Measurements from ENCODE around the gene C3.

Gene C3

GRCh38 chr19:6734096-6734696, 13.7 kb upstream of the C3 start:
- no peak overlapping the region for H3K4me3 ChIP-seq
- no peak overlapping the region for H3K27ac ChIP-seq

DNA sequence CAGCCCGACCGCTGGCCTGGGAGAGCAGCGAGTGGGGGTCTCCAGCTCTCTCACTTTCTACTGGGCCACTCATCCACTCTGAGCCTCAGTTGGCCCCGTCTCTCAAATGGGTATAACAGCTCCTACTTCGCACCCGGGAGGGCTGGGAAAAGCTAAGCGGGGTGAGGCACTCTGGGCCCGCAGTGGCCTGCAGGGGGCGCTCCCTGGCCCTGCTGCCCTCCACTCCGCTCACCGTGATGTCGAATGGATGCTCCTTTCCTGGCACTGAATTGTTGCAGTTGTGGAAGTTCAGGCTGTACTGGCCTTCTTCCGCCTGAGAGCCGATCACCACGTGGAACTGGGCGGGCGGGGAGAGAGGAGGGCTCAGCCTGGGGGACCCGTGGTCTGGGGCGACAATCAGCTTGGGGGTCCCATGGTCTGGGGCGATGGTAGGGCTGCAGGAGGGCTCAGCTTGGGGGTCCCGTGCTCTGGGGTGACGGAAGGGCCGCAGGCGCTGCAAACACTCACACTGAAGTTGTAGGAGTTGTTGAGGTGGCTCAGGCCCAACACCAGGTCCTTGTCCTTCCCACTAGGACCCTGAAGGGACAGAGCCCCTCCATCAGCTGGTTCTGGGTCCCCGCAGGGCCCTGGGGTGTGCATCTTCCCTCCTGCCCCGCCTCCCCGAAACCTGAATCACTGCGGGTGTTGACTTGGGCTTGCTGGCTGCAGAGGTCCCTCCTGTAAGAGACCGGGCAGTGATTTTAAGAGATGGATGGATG, 13.1 kb upstream of the C3 start:
- H3K4me3 ChIP-seq, result no peak overlapping the region

DNA sequence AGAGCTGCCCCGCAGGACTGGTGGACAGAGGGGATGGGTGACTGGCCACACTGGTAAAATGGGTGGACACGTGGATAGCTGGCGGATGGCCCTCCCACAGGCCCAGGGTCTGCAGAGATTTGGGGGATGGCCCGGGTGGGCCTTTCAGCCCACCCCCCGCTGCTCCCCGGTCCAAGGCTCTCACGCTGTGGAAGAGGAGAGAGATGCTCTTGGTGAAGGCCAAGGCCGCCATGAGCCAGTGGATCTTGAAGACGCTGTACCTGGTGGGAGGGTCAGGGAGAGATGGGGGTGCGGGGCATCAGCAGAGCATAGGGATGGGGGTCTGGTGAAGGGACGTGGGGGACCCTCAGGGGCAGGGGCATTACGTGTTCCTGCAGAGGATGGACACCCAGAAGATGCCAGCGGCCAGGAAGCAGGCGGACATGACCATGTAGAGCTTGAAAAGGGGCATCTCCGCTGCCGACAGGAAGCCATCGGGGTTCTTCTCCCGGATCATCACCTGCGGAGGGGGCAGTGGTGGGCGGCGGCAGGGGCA, 12.4 kb upstream of the C3 start:
- Histone ChIP-seq H3K4me3 (no peak overlapping the region), H3K27ac (no peak overlapping the region)

More for the DNA sequence above, 13.1 kb upstream of the C3 start:
- no peak overlapping the region for H3K27ac ChIP-seq

GRCh38 chr19:6731822-6732221, 11.4 kb upstream of the C3 start:
- H3K27ac ChIP-seq, result no peak overlapping the region

GRCh38 chr19:6730941-6731670, 10.7 kb upstream of the C3 start:
- Histone ChIP-seq H3K4me3 (no peak overlapping the region), H3K27ac (no peak overlapping the region)

More at GRCh38 chr19:6731822-6732221, 11.4 kb upstream of the C3 start:
- H3K4me3 ChIP-seq, result no peak overlapping the region

DNA sequence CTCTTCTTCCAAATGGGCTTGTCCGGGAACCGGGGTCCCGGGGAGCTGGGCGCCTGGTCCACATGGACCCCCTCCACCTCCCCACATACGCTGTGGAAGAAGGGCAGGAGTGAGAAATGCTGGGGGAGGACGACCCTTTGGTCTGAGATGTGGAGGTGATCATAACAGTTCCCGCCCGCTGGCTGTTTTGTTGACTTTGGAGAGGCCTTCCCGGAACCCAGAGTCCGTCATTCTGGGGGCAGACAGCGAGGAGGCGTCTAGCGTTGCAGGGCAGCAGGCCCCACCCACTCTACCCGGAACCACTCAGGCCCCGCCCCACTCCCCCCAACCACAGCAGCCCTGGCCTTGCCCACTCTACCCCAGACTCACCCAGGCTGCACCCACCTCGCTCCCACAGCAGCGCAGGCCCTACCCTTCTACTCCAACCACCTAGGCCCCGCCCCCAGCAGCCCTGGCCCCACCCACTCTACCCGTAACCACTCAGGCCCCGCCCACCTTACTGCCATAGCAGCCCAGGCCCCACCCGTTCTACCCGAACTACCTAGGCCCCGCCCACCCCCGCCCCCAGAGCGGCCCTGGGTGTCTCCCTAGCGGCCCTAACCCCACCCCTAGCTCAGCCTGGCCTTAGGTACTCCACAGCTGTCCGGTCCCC, 9.8 kb upstream of the C3 start:
- no peak overlapping the region for H3K27ac ChIP-seq

GRCh38 chr19:6729573-6730152, 9.2 kb upstream of the C3 start:
- peak overlapping the region in 1 of 21 experiments; percentile 30 for H3K27ac ChIP-seq
- H3K4me3 ChIP-seq, result no peak overlapping the region

More for the DNA sequence above, 9.8 kb upstream of the C3 start:
- H3K4me3 ChIP-seq, result no peak overlapping the region

- Histone ChIP-seq H3K27ac (peak overlapping the region in 7 of 21 experiments; percentile 10 to 61 (median 52)), H3K4me3 (no peak overlapping the region)
Observed at GRCh38 chr19:6728346-6728745, 7.9 kb upstream of the C3 start.

GRCh38 chr19:6725513-6726231, 5.2 kb upstream of the C3 start:
- Histone ChIP-seq H3K27ac (peak overlapping the region in 2 of 21 experiments; percentile 19 to 57), H3K4me3 (no peak overlapping the region)

DNA sequence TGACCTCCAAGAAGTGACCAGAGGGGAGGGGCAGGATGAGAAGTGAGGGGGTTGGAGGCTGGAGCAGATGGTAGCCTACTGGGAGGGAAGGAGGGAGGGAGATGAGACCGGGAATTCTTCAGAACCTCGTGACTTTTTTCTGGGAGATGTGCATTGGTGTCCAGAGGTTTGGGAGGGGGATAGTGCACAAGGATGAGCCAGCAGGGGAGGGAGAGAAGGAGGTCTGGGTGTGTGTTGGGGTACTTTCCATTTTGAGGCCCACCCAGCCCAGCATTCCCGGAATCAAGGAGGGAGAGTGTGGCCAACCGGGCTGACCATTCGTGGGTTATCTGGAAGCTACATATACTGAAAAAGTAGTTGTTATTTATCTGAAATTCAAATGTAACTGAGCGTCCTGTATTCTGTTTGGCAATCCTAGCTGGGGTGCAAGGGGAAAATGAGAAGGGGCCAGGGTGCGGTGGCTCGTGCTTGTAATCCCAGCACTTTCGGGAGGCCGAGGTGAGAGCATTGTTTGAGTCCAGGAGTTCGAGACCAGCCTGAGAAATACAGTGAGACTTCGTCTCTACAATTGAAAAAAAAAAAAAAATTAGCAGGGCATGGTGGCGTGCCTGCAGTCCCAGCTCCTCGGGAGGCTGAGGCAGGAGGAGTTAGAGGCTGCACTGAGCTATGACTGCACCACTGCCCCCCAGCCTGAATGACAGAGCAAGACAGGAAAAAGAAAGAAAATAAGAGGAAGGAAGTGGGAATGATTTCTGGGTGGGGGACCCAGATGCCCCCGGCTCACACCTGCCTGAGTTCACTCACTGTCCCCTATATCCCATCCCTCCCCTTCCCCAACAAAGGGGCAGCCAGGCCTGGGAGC, 4.4 kb upstream of the C3 start:
- Histone ChIP-seq H3K27ac (peak overlapping the region in 4 of 21 experiments; percentile 17 to 57 (median 24)), H3K4me3 (no peak overlapping the region)

GRCh38 chr19:6723738-6724137, 3.3 kb upstream of the C3 start:
- Histone ChIP-seq H3K27ac (peak overlapping the region in 8 of 21 experiments; percentile 8 to 58 (median 43)), H3K4me3 (no peak overlapping the region)

- peak overlapping the region in 10 of 21 experiments; percentile 8 to 58 (median 36) for H3K27ac ChIP-seq
- H3K4me3 ChIP-seq, result no peak overlapping the region
Observed at GRCh38 chr19:6723108-6723618, 2.7 kb upstream of the C3 start.

GRCh38 chr19:6721773-6722172, 1.3 kb upstream of the C3 start:
- peak overlapping the region in 1 of 21 experiments; percentile 32 for H3K27ac ChIP-seq
- no peak overlapping the region for H3K4me3 ChIP-seq

- H3K27ac ChIP-seq, result peak overlapping the region in 4 of 21 experiments; percentile 12 to 44 (median 28)
- H3K4me3 ChIP-seq, result no peak overlapping the region
Observed at GRCh38 chr19:6721138-6721474, 656 bp upstream of the C3 start.

- Histone ChIP-seq H3K4me3 (peak overlapping the region in 2 of 7 experiments; percentile 14 to 17), H3K27ac (peak overlapping the region in 2 of 21 experiments; percentile 16 to 68)
Observed at GRCh38 chr19:6719992-6720368, 470 bp downstream of the C3 start.

GRCh38 chr19:6719540-6719861, 949 bp downstream of the C3 start:
- peak overlapping the region in 2 of 7 experiments; percentile 14 to 17 for H3K4me3 ChIP-seq
- peak overlapping the region in 1 of 21 experiments; percentile 16 for H3K27ac ChIP-seq

DNA sequence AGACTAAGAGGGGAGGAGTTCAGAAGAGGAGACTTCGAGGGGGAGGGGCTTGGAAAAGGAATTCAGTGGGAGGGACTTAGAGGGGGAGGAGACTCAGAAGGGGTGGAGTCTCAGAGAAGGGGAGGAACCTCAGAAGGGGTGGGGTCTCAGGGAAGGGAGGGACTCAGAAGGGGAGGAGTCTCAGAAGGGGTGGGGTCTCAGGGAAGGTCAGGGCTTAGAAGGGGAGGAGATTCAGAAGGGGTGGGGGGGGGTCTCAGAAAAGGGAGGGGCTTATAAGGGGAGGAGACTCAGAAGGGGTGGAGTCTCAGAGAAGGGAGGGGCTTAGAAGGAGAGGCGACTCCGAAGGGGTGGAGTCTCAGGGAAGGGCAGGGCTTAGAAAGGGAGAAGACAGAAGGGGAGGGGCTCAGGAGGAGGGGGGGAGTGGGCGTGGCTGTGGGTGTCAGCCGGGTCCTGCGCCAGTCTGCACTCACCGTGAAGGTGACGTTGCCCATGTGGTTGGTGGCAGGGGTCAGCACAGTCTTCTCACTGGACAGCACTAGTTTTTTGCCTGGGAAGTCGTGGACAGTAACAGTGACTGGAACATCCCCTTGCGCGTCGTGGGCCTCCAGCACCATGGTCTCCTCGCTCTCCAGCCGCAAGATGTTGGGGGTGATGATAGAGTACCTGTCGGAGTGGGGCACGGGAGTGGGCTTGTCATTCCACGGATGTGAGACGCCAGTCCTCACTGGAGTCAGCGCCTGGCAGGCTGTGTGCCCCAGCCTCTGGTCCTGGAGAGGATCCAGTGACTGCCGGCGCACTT, 1.5 kb downstream of the C3 start:
- H3K27ac ChIP-seq, result peak overlapping the region in 1 of 21 experiments; percentile 16
- H3K4me3 ChIP-seq, result peak overlapping the region in 2 of 7 experiments; percentile 14 to 17

All from skin epidermis (tissue), 12 donors.